Right ventricle myocardium superior (tissue), 1 donor: ENCODE results near the gene HOXC13. TPM values are rescaled to one million over a fixed set of nuclear protein-coding genes. Genes with fewer than 3 reads are reported as not detected.

Experiments
- ATAC-seq: fragments of 200-7000 bp; cut with Tn5 transposase; one replicate; pipeline ENCODE4 v1.9.1; 2020; ENCODE audit warnings: mild to moderate bottlenecking; ENCODE audit not compliant: poor library complexity
- DNase-seq: peaks from one replicate; pipeline ENCODE4 v3.0.0-alpha.2; 2020
- intact Hi-C: fragments of 100-400 bp; cut with DNase I; formaldehyde crosslinking; loops from one replicate; pipeline ENCODE4 v1.11.2; 2022
- long read RNA-seq: library from polyadenylated mRNA; unstranded; transcript quantifications from one replicate; pipeline ENCODE4 v2.0.0, GENCODE V29; 2021
- total RNA-seq: library from RNA; stranded (reverse); fragmentation: NEBNext Ultra II Directional; extraction: Animal tissue kit (Norgen Biotek cat#: 25700); gene quantifications from one replicate; pipeline ENCODE4 v1.2.1, GENCODE V29; 2021
- donor health status: DM: no; HTN: yes; CAD: no; lungs with severe emphysema.

The HOXC13 gene, protein sequence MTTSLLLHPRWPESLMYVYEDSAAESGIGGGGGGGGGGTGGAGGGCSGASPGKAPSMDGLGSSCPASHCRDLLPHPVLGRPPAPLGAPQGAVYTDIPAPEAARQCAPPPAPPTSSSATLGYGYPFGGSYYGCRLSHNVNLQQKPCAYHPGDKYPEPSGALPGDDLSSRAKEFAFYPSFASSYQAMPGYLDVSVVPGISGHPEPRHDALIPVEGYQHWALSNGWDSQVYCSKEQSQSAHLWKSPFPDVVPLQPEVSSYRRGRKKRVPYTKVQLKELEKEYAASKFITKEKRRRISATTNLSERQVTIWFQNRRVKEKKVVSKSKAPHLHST
- total RNA-seq: not detected
- long read RNA-seq: 0 reads

DNA sequence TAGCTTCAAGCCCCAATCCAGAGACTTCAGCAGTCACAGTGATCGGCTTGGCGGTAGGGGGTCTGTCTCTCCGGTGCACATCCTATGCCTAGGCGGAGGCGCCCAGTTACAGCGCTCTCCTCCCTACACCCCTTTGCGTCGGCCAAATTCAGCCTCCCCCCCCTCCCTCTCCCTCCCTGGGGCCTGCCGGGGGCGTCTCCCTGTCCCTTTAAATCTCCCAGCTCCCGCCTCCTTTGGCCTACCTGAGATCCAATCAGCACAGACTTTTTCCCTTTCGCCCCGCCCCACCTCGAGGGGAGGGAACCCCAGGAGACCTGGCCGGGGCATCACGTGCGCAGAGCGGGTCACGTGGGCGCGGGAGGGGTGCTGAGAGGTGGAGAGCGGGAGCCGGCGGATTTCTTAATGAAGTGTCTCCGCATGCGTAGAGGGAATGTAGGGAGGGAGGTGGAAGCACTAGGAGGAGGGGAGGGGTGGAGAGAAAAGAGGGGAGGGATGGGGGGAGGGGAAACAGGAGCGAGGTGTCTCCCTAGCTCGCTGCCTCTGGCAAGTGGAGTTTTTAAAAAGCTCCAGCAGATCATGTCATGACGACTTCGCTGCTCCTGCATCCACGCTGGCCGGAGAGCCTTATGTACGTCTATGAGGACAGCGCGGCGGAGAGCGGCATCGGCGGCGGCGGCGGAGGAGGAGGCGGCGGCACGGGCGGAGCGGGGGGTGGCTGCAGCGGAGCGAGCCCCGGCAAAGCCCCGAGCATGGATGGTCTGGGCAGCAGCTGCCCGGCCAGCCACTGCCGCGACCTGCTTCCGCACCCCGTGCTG is at the start of gene HOXC13:
HOXC13 (plus strand) TSS at position 506 of the 815 bp plus-strand sequence; CDS start at position 582, 76 bp downstream.
- ATAC-seq: peak; percentile 15
- no peak for DNase-seq
- intact Hi-C loops: no loop called here

DNA sequence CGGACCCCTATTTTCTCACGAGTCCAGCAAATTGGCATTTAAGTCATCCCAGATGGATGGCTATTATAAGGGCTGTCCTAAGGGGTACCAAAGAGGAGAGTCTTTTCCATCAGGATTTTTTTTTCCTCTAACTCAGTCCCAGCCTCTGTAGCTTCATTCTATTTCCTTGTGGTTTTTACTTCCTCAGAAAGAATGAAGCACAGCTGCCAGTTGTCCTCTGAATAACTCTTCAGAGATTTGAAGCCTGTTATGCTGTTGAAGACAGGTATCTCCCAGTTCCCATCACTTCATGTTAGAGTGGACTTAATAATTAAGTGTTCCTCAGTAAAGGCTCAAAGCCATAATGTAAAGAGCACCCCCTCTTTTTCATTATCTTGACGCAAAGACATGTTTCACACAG is 48.5 kb upstream of the HOXC13 start:
- intact Hi-C loops: no loop called here
- ATAC-seq: no peak

DNA sequence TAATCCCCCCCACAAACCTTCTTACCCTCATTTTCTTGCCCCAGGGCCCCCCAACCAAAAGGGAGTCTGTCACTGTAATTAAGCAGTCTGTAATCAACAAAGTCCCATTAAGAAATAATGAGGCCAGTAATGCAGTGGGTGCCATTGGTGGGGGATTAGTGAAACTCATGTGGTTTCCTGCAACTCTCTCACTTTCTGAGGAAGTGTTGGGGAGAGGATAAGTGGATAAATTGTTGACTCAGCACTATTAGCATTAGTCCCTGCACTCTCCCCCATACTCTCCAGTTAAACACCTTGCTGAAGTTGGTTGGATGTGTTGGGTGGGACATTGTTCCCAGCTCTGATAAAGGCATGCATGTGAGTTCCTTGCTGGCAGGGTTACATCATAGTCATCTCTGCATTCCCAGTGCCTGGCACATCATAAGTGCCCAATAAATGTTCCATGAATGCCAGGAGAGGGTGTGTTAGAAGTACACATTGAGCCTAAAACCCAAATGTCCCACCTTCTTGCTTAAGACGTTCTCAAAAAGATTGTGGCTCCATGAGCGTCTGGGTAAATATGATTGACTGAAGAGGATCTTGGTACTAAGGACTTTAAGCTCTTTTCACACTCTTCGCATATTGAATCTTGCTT is 45.8 kb upstream of the HOXC13 start:
- intact Hi-C loops: no loop called here
- DNase-seq (no peak), ATAC-seq (no peak)

More for the DNA sequence above, 48.5 kb upstream of the HOXC13 start:
- no peak for DNase-seq

DNA sequence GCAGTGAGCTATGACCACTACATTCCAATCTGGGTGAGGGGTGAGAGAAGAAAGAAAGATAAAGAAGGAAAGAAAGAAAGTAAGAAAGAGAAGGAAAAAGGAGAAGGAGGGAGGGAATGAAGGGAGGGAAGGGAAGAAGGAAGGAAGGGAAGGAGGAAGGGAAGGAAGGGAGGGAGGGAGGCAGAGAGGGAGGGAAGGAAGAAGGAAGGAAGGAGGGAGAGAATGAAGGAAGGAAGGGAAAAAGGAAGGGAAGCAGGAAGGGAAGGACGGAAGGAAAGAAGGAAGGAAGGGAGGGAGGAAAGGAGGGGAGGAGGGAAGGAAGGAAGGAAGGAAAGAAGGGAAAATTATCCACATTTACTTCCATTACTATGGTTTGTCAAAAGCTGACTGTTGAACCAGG is 39.4 kb upstream of the HOXC13 start:
- ATAC-seq: no peak
- intact Hi-C loops: no loop called here
- DNase-seq: no peak

DNA sequence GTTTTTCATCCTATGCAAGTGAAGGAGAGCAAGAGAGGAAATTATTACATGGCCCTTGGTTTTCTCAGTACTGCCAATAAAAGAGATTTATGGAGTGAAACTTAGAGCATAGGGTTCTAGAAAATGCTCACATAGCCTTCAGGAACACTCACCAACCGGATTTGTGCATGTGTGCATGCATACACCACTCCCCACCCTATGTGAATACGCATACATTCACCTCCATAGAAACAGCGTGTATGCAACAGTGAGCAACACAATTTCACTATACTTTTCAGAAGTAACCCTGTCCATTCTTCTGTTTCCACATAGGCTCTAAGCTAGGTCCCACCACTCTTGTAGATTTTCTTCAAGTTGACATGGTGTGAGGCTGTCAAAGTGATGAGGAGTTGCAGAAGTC is 31.5 kb upstream of the HOXC13 start:
- DNase-seq: no peak
- no peak for ATAC-seq
- intact Hi-C loops: no loop called here

DNA sequence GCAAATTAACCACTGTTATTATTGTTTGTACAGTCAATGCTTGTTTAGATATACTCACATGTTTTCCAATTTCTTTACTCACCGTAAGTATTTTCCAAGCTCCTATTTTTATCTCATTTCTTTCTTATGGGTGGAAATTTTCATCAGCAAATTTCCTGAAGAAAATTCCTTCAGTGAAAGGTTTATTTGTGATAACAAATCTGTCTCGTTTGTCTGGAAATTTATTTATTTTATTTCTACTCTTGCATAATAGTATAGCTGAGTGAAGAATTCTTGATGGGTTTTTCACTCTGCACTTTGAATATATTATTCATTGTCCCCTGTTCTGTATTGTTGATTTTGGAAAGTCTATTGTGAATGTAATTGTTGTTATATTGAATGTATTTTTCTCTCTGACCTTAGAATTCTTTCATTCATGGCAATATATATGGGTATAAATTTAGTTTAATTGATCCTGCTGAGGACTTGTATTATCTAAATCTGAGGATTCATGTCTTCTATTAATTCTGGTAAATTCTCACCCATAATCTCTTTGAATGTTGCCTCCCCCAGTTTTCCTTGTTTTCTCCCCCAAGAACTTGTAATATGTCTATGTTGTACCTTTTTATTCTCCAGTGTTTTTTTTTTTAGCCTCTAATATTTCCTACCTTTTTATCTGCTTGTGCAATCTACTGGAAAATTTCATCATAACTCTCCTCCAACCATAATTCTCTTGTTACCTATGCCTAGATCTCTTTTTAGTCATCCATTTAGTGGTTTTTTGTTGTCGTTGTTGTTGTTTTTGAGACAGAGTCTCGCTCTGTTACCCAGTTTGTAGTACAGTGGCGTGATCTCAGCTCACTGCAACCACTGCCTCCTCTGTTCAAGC is 21.6 kb upstream of the HOXC13 start:
- intact Hi-C loops: no loop called here
- DNase-seq (no peak), ATAC-seq (no peak)

DNA sequence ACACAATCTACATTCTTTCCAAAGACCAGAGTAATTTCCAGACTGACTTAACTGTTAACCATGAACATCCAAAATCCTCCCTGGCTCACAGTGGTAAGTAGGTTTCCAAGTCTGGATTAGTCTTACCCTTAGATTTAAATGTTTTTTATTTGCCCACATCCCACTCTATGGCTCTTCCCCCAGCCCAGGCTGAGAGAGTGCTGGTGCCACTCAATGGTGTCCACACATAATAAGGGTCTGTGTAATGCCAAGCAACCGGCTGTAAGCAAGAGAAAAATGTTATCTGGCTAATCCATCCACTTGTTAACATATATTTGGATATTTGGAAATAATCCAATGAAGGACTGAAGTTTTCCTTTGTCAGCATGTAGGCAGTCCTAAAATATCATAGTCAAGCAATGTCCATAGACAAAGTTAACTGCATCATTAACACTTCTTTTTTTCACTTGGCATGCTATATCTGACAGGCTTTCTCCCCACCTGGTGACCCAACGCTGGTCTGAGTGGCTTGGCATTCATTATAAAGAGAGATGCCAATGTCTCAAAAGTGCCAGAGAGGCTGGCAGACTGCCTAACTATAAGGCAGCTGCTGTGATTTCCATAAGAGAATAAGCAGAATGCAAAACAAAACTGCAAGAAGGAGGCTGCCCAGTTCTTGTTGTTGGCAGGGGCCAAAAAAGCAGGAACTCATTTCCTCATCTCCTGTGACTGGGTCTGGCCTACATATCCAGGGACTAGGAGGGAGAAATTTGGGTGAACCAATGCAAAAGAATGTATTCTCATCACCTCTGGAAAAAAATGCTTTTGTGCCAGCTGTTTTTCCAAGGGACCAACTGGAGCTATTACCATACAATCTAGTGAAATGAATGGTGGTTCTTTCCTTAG is 13.9 kb upstream of the HOXC13 start:
- DNase-seq (no peak), ATAC-seq (no peak)
- intact Hi-C loops: no loop called here

DNA sequence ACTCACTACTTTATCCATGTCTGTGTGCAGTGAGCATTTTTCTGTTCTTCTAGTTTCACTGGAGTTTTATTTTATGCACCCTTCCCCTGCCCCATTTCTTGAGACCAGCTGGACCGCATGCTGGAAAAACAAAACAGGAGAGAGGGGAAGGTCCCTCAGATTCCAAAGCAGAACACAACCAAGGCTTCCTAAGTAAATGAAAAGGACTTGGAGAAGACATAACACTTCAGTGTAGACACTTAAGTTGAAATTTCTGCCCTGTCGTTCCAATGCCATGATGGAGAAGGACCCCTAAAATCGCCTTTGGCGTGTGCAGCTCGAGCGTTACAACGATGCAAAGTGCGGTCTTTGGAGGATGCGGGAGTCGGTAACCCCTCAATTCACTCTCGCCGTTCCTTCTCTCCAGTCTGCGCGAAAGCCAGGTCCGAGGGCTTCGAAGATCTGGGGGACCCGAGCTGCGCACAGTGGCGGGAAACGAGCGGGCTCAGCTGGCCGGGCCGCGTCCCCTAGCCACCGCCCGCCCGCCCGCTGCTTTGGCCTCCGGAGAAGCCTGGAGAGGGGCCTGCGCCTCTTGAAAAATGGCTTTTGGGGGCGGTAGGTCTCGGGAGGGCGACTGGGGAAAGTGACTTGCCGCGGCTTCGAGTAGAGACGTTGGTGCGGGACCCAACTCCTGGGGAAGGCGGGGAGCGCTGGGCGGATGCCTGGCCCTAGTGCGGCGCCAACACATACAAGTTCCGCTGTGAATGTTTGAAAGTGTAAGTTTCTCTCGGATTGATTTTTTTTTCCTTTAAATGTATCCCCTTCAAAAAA is 11.2 kb upstream of the HOXC13 start:
- intact Hi-C loops: no loop called here
- no peak for DNase-seq
- ATAC-seq: no peak

DNA sequence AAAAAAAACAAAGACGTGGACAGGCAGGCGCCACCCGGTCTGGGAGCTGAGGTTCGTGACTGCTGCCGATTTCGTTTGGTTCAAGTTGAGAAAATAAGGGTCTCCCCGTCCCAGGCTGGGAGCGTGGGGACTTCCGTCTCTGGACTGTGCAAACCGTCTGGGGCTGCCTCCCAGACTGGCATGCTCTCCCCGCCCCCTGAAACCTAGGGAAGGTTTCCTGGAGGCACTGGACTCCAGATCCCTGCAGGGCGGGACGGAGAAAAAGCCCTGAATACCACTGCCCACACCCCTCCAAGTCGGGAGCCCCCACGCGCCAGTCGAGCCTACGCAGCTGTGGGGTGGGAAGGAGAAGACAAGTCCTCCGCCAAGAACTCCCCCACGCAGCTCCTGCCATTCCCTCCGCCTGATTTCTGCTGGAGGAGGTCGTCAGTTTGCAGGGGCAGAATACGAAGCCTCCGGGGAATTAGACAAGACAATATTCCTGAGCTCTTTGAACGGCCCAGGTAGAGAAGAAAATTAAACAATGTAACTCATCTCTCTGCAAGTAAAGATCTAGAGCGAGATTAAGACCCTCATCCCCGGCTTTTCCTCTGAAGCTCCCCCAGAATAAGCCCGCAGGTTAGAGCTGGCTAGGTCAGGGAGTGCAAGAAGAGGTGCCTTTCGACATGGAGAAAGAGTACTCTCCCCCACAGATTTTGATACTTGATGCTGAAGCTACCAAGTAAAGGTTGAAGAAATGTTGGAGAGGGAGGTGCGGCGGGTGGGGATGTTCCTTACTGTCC is 10.4 kb upstream of the HOXC13 start:
- intact Hi-C loops: no loop called here
- ATAC-seq (no peak), DNase-seq (no peak)

DNA sequence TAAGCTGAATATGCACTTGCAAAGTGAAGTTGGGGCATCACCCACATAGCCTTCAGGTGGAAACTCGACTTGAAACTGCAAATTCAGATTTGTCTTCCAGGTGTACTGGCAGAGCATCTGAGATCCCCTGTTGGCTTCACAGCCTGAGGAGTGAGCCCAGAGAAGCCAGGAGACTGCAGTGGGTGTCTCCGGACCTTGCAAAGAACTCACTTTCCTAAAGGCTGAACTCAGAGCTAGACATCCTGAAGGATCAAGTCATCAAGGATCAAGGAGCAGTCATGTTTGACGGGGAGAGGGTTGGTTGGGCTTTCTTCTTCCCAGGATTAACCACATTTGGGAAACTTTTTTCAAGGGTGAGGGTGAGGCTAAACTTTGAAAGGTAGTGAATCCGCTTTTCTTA is 9.1 kb upstream of the HOXC13 start:
- DNase-seq (no peak), ATAC-seq (no peak)
- intact Hi-C loops: no loop called here

DNA sequence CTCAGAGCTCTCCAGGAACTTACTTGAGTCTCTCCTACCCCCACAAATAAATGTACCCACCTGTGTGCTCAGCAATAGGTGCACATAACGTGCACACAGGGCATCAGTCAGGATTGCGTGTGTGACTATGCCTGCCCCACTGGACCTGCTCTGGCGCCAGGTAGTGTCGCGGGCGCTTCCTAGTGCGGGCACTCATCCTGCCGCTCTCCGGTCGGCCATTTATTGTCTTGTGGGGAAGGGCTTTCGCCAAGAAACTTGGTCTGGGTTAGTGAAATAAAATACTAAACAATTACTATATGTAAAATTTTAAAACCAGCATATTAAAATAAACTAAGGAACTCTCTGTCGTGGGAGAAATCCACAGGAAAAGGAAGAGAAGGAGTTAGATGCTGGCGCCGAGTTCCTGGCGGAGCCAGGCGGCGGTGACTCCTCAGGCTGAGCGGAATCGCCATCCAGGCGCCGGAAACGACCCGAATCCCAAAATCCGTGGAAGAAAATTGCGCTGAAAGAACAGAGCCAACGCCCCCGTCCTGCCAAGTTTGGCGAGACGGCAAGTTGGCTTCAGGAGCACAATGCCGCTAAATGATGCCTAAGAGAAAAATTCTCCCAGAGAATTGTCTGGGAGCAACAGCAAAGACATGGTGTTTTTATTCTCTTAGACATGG is 7.9 kb upstream of the HOXC13 start:
- intact Hi-C loops: no loop called here
- DNase-seq (no peak), ATAC-seq (no peak)

DNA sequence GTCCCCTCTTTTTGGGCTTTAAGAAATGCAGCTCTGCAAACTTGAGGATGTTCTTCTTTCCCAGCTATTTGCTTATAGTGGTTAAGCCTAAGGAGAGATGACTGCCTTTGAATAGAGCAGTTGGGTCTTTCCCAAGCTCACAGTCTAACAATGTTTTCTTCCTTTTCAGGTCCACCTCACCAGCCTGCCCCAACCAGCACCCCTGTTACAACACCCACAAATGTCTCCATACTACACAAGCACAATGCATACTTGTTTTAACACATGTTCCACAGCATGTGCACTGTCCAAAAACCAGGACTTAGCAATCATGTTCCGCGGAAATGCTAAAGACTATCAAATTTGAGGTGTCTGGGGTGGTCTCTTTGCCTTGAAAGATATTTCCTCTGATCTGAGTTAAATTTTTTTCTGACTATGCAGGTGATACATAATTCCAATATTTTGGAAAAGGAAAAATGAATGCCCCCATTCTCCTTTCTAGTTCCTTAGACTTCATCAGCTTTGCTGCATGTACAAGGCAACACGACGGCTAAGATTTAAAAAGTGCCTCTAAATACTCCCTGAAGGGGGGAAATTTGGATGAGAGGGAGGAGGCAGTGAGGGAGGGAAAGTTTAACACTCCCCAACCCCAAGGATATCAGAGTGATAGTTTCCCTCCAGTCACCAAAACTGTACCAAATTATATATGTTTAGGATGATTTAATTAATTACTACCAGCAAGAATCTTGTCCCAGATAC is 6.6 kb upstream of the HOXC13 start:
- ATAC-seq: no peak
- intact Hi-C loops: no loop called here
- DNase-seq: no peak

DNA sequence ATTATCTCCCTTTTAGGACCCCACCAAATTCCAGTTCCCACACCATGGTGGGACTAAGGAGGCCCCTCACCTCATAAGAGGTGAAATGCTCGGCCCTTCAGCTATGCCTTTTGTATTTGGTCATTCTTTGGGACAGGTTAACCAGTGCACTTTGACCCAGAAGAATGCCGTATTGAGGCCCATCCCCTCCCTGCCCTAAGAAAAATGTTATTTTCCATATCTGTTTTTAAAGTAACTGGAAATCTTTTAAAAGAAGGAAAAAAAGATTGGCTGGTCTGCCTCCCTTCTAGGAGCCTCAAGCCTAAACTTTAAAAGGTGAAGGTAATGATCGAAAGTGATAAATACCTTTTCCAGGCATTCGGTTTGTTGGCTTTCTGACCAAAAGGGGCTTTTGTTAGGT is 5.7 kb upstream of the HOXC13 start:
- ATAC-seq (no peak), DNase-seq (no peak)
- intact Hi-C loops: no loop called here

DNA sequence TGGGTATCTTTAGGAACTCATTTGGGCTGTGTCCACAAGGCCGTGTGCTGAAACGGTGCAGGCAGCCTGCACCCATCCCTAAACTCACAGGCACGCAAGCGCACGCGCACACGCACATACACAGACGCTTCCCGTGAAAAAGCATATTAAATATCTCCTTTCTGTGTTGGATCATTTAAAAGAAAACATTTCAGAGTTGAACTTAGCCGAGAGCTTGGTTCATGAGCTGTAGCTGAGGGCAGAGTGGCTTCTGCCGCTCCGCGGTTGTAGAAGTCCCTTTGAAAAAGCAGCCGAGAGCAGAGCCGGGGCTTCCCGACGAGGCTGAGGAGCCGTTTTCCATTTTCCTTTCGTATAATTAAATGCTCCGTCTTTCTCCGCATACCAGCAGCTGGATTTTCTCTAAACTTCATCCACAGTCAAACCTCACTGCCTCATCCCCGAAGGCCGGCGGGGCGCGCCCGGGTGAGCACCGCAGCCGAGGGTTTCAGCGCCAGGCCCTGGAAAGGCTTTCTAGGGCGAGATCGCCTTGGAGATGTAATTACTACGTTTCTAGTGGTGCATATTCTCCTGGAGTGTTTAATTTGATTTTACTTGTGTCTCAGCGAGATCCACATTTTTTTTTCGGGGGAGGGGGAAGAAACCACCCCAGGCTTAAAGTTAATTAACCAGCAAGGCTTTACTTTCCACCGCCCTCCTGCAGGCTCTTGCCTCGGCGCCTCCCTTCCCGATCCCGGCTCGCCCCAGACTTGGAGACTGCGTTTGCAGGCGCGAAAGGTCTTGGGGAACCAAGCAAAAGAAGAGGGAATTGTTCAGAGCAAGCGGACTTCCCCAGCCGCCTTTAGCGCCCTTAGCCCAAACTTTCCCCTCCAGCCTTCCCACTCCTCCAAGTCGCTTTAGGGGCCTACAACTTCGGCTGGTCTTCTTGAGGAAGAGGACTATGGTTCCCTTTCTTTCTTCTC is 3.0 kb upstream of the HOXC13 start:
- intact Hi-C loops: no loop called here
- no peak for ATAC-seq
- no peak for DNase-seq
